HUES48 (cell line): ENCODE results near the gene RABL6.
A peak's percentile ranks its signal among the peaks of the same experiment; 100 is the strongest.
"Not testable (repeated sequence)": the region's sequence is repeated elsewhere in the genome, so short reads cannot be mapped to it uniquely, and the experiment has no call there.

Experiments used
- H3K27ac ChIP-seq: one replicate; pipeline ENCODE4 v1.7.0; 2013; ENCODE audit warnings: low read depth, low read length, inconsistent platforms
- H3K27me3 ChIP-seq: 2 replicates; pipeline ENCODE4 v1.6.1; 2013; ENCODE audit warnings: mild to moderate bottlenecking, low read length; ENCODE audit not compliant: control insufficient read depth, insufficient read depth
- H3K36me3 ChIP-seq: 2 replicates; pipeline ENCODE4 v1.6.1; 2013; ENCODE audit warnings: low read length; ENCODE audit not compliant: control insufficient read depth, insufficient read depth
- H3K4me1 ChIP-seq: 2 replicates; pipeline ENCODE4 v1.6.1; 2013; ENCODE audit warnings: mild to moderate bottlenecking, low read length; ENCODE audit not compliant: control insufficient read depth, insufficient read depth
- H3K4me3 ChIP-seq: 2 replicates; pipeline ENCODE4 v1.5.1; 2013; ENCODE audit warnings: mild to moderate bottlenecking, low read depth, low read length
- H3K9ac ChIP-seq: 2 replicates; pipeline ENCODE4 v1.6.1; 2013; ENCODE audit warnings: mild to moderate bottlenecking, low read depth, low read length, moderate library complexity
- H3K9me3 ChIP-seq: 2 replicates; pipeline ENCODE4 v1.6.1; 2013; ENCODE audit warnings: low read length; ENCODE audit not compliant: control insufficient read depth, insufficient read depth

Gene RABL6

DNA sequence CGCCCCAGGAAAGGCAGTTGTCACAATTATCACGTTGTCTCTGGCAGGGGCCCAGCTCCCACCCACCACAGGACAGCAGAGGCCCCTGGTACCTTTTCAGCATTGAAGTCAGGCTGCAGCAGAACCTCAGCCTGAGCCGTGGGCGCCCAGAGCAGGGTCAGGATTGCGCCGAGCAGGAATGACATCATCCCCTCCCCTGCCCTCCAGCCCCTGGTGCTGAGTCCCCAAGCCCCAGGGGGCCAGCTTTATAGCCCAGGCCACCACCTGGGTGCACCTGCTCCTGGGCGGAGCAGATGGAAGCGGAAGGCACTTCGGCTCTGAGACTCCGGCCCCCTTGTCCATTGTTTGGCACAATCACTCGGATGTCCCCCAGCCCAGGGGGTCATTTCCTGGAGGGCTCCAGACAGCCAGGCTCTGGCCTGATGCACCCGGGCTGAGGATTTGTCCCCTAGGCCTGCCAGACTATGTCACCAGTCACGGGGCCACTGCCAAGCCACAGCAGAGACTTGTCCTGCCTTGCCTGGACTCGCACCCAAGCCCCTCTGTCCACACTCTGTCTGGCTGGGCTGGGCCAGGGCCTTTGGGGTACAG, 43.4 kb upstream of the RABL6 start, which contains the start of gene LCN15:
Gene LCN15, minus strand, starts transcription at position 218 of the 591 bp plus-strand sequence. Its CDS starts 30 bp downstream, at position 188.
- Histone ChIP-seq H3K4me1 (no peaks in the 10 kb centered on the region; the same call in 1 of the 2 replicates), H3K27me3 (no peaks in the 10 kb centered on the region), H3K9ac (no peak within 1 kb of the TSS), H3K9me3 (no peaks in the 10 kb centered on the region), H3K27ac (no peak within 1 kb of the TSS), H3K36me3 (no peaks in the 10 kb centered on the region), H3K4me3 (peak within 1 kb of the TSS; percentile 37; the same call in 1 of the 2 replicates)

GRCh38 chr9:136765041-136765440, 42.7 kb upstream of the RABL6 start:
- Histone ChIP-seq H3K27ac (no peak overlapping the region), H3K4me3 (no peak overlapping the region), H3K9me3 (no peaks in the 10 kb centered on the region), H3K36me3 (no peaks in the 10 kb centered on the region), H3K27me3 (no peaks in the 10 kb centered on the region), H3K4me1 (no peaks in the 10 kb centered on the region; the same call in 1 of the 2 replicates), H3K9ac (no peak overlapping the region)

GRCh38 chr9:136765745-136766409, 41.9 kb upstream of the RABL6 start:
- H3K9me3 ChIP-seq, H3K4me3 ChIP-seq, H3K27ac ChIP-seq, H3K9ac ChIP-seq, H3K36me3 ChIP-seq, H3K4me1 ChIP-seq, H3K27me3 ChIP-seq: not testable (repeated sequence)

DNA sequence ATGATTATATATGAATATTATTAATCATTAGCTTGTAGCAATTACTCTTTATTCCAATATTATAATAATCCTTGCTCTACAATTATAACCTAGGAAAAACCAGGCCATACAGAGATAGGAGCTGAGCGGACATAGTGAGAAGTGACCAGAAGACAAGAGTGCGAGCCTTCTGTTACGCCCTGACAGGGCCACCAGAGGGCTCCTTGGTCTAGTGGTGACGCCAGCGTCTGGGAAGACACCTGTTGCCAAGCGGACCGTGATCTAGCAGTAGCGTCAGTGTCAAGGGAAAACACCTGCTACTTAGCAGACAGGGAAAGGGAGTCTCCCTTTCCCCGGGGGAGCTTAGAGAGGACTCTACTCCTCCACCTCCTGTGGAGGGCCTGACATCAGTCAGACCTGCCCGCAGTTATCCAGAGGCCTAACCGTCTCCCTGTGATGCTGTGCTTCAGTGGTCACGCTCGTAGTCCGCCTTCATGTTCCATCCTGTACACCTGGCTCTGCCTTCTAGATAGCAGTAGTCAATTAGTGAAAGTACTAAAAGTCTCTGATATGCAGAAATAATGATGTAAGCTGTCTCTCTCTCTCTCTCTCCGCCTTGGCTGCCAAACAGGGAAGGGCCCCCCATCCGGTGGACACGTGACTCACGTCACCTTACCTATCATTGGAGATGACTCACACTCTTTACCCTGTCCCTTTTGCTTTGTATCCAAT, 41.2 kb upstream of the RABL6 start:
- not testable (repeated sequence) for H3K27me3 ChIP-seq, H3K4me3 ChIP-seq, H3K4me1 ChIP-seq, H3K9me3 ChIP-seq, H3K9ac ChIP-seq, H3K36me3 ChIP-seq, H3K27ac ChIP-seq

DNA sequence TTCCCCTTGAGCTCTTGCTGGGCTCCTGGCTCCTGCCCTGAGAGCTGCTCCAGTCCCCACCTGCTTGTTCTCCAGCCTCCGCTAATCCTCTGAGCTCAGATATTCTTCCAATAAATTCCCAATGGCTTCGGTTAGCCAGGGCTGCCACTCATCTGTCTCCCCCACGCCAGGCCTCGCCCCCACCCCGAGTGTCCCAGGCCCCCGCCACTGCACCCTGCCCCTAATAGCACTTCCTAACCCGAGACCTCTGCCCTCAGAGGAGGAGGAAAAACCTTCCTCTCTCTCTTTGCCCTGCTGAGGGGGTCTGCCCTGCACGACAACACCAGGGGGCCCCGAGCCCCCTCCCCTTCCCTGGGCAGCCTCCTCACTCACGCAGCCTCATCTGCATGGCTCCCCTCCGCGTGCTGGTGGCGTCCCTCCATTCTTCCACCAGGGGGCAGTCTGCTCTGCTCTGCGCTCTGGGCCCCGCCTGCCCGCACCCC, 38.0 kb upstream of the RABL6 start:
- H3K4me3 ChIP-seq = peak overlapping the region; percentile 49; the same call in 1 of the 2 replicates
- no peaks in the 10 kb centered on the region for H3K36me3 ChIP-seq
- H3K4me1 ChIP-seq = no peaks in the 10 kb centered on the region
- H3K27ac ChIP-seq = no peak overlapping the region
- peaks cover 4% of the 10 kb centered on the region; the same call in 1 of the 2 replicates for H3K9me3 ChIP-seq
- no peaks in the 10 kb centered on the region for H3K27me3 ChIP-seq
- no peak overlapping the region for H3K9ac ChIP-seq

- no peaks in the 10 kb centered on the region for H3K27me3 ChIP-seq
Observed at GRCh38 chr9:136771907-136772415, 35.8 kb upstream of the RABL6 start.

DNA sequence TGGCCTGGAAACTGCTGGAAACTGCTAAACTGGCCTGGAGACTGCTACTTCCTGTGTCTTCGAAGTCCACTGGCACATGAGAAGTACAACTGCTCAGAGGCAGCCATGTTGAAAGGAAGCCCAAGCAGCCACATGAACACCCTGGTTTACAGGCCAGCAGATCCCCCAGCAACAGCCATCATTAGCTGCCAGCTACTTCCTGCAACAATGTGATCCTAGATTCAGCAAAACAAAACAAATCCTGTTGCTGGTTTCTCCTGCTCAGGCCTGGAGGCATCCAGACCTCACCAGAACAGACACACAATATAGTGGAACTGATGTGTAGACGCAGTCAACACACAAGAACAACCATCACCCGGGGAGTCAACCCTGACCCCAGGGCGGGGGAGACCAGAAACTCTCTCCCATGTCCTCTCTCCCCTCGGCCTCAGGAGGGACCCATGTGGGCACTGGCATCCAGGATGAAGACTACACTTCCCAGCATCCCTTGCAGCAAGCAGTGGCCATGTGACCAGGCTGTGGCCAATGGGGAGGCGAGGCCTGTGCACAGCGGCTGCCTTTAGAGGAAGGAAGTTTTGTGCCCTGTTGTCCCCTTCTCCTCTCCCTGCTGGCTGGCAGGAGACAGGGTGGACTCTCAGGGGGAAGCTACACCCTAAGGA, 34.2 kb upstream of the RABL6 start:
- Histone ChIP-seq H3K27me3 (no peaks in the 10 kb centered on the region), H3K36me3 (no peaks in the 10 kb centered on the region), H3K27ac (no peak overlapping the region), H3K9me3 (peaks cover 4% of the 10 kb centered on the region; the same call in 1 of the 2 replicates), H3K4me3 (no peak overlapping the region), H3K4me1 (no peaks in the 10 kb centered on the region), H3K9ac (no peak overlapping the region)

More at GRCh38 chr9:136771907-136772415, 35.8 kb upstream of the RABL6 start:
- Histone ChIP-seq H3K9ac (no peak overlapping the region), H3K9me3 (peaks cover 4% of the 10 kb centered on the region; the same call in 1 of the 2 replicates), H3K4me3 (no peak overlapping the region), H3K4me1 (no peaks in the 10 kb centered on the region), H3K27ac (no peak overlapping the region), H3K36me3 (no peaks in the 10 kb centered on the region)

DNA sequence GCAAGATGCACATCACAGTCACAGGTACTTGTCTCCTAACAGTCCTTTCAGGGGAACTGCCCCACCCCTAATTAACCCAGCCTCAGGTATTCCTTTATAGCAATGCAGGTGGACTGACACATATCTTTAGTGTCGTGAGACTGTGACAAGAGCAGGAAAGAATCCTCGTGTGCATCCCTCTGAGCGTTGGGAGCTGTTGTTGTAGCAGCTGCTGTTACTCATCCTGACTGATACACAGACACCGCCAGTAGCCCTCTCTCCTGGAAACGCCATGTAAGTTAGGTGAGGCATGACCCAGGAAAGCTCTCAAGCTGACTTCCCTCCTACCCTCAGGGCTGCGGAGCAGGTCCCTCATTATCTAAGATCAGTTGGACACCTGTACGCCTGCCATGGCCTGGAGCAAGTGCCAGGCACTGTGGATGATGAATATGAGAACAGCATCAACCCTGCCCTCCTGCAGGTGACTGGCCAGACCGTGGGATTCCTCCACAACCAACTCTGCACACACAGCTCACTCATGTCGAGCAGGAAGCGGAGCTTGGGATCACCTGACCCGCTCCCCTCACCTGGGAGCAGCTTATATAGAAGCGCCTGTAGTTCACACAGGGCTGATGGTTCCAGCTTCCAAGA, 33.2 kb upstream of the RABL6 start:
- H3K27me3 ChIP-seq = no peaks in the 10 kb centered on the region
- H3K9me3 ChIP-seq = peaks cover 4% of the 10 kb centered on the region; the same call in 1 of the 2 replicates
- no peaks in the 10 kb centered on the region for H3K36me3 ChIP-seq
- H3K4me3 ChIP-seq = no peak overlapping the region
- H3K9ac ChIP-seq = no peak overlapping the region
- no peak overlapping the region for H3K27ac ChIP-seq
- H3K4me1 ChIP-seq = no peaks in the 10 kb centered on the region

DNA sequence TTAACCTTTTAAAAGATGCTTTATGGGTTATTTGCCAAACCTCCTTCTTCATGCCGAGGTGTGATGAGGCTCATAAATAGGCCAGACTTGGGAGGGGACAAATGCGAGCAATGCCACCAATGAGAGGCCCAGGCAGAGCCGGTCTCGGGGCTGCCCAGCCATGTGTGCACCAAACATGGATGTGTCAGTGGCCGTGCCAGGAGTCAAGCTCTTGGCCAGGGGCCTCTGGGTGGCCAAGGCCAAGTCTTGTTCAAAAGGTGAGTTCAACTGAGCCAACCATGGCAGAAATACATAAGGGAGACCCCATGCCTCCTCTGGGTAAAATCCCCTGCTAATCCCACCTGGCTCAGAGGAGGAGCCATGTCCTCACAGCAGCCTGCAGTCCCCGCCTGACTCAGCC, 32.6 kb upstream of the RABL6 start:
- Histone ChIP-seq H3K4me1 (no peaks in the 10 kb centered on the region), H3K9me3 (peaks cover 4% of the 10 kb centered on the region; the same call in 1 of the 2 replicates), H3K27ac (no peak overlapping the region), H3K36me3 (no peaks in the 10 kb centered on the region), H3K9ac (no peak overlapping the region), H3K4me3 (no peak overlapping the region), H3K27me3 (no peaks in the 10 kb centered on the region)

GRCh38 chr9:136776947-136777346, 30.8 kb upstream of the RABL6 start:
- Histone ChIP-seq H3K36me3 (no peaks in the 10 kb centered on the region), H3K4me3 (no peak overlapping the region), H3K27ac (no peak overlapping the region), H3K9me3 (peaks cover 4% of the 10 kb centered on the region; the same call in 1 of the 2 replicates), H3K9ac (no peak overlapping the region), H3K27me3 (no peaks in the 10 kb centered on the region), H3K4me1 (no peaks in the 10 kb centered on the region)
